Activated T-cell treated with anti-CD3 and anti-CD28 coated beads for 4 hours (primary cell): ENCODE results near the gene MAK.
"Not testable (repeated sequence)": the region's sequence is repeated elsewhere in the genome, so short reads cannot be mapped to it uniquely, and the experiment has no call there.

Experiments
- DNase-seq: peaks from one replicate; pipeline ENCODE4 v3.0.0-alpha.2; 2020

The MAK gene

DNA sequence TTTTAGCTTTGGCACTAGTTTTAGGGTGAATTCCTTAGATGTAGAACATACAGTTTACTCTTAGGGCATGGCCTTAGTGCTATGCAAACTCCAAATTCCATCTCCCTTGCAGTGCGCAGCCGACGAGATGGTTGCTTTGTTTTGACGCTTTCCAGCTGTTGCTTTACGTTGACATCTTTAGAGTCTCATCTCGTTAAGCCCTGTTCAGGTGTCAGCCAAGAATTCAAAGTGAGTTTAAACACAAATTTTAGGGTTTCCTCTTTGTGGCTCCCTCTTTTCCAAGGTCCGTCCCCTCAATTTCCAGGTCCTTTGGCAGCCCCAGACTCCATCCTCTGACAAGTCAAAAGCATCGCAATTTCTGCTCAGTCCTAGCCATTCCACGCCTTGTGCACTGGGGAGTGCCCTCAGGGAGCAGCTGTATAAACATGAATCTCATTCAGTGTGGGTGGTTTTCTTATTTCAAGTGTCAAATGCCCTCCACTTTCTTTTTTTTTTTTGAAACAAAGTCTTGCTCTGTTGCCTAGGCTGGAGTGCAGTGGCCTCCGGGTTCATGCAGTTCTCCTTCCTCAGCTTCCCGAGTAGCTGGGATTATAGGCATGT is 14.1 kb upstream of the MAK start:
- DNase-seq: no peak

DNA sequence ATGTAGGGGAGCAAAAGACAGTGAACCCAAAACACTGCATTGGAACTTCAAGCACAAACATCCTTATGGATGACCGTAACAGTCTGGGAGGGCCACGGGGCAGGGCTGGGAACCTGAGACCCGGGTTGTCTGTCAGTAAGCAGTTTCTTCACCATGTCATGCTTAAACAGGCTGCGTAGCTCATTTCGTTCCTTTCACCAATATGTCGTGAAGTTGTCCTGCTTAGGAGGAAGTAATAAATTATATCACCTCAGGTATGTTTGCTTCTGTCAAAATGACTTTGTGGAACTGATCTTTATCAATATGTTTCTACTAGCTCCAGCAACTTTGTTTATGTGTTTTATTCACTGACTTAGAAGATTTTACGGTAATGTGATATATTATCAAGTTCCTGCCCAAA is 12.4 kb upstream of the MAK start:
- no peak for DNase-seq

DNA sequence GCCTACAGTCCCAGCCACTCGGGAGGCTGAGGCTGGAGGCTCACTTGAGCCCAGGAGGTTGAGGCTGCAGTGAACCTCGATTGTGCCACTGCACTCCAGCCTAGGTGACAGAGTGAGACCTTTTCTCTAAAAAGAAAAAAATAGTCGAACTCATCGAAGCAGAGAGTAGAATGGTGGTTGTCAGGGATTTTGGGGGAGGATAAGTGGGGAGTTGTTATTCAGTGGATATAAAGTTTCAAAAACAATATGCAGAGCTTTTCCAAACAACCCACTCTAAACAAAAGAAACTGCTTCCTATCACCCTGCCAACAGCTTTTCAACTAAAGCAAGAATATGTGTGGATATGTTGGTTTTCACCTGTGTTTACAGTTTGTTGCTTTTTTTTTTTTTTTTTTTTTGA is 11.6 kb upstream of the MAK start:
- DNase-seq: no peak

DNA sequence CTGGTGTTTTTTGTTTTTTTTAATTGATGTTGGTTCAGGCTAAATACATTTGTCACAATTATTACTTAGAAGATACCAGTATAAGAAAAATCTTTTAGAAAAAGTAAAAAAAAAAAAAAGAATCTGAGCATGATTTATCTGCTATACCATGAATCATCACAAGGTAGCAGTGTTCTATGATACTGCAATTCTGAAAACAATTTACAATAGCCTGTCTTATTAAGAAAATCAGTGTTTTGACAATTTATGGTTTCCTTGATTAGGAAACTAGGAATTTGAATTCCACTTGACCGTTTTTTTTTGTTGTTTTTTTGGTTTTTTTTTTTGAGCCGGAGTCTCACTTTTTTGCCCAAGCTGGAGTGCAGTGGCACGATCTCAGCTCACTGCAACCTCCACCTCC is 9.3 kb upstream of the MAK start:
- DNase-seq: no peak

DNA sequence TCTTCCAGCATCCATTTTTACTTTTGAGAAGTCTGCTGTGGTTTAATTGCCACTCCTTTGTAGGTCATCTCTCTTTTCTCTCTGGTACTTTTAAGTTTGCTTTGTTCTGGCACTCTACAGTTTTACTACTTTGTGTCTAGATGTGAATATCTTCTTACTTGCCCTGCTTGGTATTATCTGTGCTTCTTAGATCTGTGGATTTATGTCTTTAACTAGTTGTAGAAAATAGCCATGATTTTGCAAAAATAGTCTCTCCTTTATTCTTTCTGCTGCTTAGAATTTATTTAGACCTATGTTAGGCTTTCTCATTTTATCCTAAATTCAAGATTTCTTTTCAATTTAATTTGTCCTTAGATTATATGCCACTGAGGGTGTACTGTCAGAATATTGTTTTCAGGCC is 5.2 kb upstream of the MAK start:
- no peak for DNase-seq

DNA sequence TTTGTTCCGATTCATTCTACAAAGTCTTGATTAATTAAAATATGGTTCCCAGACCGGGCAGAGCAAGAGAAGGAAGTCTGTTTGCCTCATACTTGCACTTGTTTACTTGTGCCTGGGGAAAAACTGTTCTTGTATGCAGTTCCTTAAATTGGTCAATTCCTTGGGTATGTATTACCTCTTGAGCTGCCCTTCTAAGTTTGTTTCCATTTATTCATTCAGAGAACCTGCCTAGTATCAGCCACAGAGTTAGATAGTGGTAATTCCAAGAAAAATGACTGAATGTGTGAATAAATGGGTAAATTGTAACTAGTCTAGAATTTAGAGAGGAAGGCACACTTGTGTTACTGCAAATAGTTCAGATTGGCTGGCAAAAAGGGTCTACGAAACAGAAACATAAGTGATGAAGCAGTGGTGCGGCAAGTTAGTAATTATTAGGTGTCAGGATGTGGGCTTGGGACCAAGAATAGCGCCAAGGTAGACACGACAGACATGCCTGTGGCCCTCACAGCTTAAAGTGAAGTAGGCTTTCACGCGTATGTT is 525 bp upstream of the MAK start:
- no peak for DNase-seq

DNA sequence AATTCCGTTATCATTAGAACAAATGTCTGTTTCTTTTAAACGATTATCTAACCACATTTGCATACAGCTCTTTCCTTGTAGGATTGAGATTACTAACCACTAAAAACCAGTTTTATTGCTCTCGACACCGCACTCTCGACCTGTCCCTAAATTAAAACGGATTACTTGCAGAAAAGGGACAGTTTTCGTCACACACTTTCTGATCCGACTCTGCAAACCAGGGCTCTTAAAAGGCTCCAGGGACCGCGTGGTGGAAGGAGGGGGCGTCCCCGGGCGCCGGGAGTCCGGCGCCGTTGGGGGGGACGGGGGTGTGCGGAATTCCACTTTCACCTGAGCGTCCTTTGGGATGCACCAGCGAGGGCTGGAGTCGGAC is 731 bp downstream of the MAK start:
- DNase-seq: no peak

DNA sequence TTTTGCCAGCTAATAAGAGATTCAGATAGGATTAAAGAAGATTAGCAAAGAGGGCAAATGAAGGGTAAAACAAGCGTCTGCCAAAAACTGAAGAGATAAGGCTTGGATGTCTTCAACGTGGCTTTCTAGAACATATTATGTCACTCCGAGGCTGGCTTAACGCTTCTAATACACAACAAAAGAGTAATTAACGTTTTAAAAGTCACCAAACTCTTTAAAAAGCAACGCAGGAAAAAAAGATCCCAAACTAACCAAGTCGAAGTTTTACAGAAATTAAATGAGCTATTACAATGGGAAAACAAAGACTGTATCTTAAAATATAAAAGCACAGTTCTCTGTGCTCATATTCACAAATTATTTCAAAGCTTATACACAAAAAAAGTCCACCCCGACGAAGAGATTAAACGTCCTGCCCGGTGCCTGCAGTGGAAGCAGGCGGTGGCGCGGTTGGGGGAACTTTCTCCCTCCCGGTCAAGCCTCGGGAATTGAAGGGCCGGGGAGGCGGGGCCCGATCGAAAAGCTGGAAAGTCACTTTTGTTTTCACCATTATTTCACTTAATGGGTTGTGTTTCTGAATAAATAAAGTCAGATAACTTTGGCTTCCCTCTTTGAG is 1.2 kb downstream of the MAK start:
- no peak for DNase-seq

DNA sequence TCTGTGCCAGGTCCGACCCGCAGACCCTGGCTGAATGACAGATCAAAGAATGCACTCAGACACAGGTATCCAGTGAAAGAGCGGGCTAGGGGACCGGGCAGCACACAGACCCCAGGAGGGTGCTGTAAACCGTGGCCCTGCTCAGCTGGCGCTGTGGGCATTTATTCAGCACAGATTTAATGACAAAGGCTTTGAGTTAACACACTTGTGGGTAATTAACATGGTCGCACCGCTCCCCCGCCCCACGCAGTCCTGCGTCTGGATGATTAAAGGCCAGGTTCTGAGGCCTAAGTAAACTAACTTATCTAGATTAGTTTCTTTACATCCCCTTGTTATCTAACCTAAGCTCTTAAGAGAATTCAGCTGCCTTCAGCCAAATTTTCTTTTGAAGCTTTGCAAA is 3.5 kb downstream of the MAK start:
- no peak for DNase-seq

DNA sequence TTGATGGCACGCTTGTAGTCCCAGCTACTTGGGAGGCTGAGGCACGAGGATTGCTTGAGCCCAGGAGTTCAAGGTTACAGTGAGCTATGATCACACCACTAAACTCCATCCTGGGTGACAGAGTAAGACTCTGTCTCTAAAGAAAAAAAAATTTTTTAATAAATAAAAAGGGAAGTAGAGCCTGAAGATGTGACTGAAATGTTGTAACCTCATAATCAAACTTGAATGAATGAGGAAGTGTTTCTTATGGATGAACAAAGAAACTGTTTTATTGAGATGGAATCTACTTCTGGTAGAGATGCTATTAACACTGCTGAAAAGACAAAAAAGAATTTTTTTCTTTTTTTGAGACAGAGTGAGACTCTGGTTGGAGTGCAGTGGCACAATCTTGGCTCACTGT is 6.7 kb downstream of the MAK start:
- DNase-seq: no peak

DNA sequence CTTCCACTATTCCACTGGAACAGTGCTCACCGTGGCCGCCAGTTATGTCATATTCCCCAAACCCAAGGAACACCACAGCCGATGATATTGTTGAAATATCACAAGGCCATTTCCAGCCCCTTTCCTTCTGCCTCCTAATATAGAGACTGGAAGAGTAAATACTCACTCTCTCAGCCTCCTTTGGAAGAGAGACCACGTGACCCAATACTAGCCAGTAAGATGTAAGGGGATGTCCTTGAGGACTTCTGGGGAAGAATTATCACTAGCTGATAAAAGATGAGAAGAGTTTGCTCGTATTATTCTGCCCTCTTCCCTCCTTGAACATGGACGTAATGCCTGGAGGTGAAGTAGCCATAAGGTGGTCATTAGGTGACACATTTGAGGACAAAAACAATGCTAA is 13.5 kb downstream of the MAK start:
- no peak for DNase-seq

DNA sequence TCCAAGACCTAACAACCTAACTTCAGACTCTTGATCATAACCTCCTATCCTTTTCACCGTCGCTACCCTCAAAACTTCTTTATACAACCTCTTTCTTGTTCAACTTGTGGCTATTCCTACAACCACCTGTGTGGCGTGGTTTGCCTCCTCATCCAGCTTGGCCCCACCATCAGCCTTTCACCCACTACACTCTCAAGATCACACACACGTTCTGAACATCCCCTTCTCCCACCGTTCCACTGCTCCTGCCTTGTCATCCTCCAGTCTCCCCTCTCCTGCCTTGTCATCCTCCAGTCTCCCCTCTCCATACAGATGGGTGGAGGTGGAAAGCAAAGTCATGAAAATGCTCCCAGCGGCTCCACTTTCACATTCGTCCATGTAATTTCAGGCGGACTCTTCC is 14.0 kb downstream of the MAK start:
- no peak for DNase-seq

DNA sequence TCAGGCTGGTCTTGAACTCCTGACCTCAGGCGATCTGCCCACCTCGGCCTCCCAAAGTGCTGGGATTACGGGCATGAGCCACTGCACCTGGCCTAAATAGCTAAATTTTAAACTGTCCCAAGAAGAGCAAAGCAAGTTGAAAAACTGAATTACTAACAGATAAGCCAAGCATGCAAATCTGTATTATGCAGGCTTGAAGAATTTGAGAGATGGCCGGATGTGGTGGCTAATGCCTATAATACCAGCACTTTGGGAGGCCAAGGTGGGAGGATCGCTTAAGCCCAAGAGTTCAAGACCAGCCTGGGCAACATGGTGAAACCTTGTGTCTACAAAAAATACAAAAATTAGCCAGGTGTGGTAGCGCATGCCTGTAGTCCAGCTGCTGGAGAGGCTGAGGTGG is 24.2 kb downstream of the MAK start:
- DNase-seq: not testable (repeated sequence)

DNA sequence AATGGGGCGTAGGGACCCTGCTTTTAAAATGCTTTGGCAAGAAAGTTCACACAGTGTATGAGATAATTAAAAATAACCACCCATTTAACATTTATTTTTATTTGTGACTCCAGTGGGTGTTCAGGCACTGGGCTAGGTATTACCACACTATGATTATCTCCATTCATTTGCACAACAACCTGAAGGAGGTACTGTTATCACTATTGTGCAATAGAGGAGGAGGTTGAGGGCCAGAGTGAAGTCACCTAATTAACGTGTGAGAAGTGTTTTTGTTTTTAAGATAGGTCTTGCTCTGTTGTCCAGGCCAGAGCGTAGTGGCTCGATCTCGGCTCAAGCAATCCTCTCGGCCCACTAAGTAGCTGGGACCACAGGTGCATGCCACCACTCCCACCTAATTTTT is 29.2 kb downstream of the MAK start:
- DNase-seq: no peak

DNA sequence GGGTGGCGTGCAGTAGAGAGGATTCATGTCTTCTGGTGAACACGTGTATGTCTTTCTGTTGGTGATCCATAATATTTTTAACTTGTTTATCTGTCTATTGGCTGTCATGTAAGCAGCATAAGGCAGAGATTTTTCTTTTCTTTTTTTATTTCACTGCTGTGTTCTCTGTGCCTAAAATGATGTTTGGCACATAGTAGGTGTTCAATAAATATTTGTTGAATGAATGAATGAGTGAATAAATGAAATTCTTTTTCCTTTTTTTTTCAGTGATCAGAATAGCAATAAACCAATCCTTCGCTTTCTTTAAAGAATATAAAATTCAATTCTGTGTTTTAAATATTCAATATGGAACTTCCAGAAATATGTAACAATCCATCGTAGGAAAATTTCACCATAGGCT is 30.0 kb downstream of the MAK start:
- no peak for DNase-seq

DNA sequence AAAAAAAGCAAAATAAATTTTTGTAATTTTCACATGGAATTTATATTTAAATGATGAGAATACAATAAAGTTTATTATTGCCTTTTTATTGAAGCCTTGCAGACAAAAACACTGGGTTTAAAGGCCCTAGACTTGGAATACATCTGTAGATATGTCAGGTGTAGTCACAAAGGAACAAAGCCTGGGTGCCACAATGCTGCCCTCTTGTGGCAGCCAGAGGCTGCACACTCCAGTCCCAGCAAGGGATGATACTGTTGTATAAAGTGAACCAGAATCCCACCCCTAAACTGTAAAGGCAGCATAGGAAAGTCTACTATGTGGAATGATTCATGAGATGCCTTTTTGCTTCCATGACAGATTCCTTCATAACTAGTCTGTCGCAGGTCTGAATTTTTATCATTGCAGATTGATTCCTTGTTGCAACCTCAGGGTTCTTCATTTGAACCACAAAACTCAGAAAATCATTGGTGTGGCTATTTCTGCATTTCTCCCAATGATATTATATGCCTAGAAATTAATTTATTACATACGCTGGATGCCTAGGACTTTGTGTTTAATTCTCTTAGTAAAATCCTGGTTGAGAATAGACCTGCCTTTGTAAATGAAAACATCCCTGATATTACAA is 37.0 kb downstream of the MAK start:
- peak; percentile 50 for DNase-seq

DNA sequence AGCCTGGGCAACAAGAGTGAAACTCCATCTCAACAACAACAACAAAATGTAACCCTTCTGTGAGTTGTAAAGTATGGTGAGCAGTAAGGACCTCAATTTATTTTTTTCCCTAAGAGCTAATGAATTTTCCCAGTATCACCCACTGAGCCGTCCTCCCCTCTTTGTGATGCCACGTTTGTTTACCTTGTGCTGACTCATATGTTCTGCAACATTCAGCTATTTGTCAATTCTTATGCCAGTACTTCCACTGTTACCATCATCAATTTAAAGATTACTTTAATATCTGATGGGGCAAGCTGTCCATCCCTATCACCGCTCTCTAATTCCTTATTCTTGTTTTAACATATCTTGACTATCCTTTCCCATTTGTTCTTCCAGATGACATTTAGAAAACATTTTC is 37.5 kb downstream of the MAK start:
- DNase-seq: no peak

DNA sequence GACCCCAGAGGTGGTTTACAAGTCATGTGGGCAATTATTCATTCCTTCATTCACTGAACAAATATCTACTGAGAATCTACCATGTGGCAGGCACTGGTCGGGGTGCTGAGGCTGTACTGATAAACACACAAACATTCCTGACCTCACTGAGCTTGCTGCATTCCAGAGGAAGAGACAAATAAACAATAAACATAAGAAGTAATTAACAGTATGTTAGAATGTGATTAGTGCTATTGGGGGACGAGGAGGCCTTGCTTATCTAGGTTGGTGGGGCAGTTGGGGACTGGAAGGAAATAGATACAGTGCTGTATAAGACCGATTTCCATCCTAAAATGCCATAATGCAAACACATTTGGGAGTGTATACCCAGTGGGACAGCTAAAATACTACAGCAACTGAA is 44.1 kb downstream of the MAK start:
- no peak for DNase-seq

DNA sequence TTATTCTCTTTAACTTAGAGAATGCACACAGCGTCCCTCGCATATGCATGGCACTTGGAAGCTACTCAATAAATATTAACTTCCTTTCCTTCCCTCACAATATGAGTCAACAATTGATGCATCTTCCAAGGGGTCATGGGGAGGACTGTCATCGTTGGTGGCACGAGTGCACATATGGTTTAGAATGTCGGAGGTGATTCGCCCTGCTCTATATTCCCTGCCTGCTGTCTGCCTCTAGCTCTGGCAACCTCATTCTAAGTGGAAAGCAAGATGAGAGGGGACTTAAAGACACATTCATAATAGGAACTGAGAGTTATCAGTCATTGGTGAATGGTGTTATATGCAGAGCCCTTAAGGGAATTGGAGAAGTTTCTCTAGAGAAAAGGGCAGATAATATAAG is 44.6 kb downstream of the MAK start:
- DNase-seq: no peak

DNA sequence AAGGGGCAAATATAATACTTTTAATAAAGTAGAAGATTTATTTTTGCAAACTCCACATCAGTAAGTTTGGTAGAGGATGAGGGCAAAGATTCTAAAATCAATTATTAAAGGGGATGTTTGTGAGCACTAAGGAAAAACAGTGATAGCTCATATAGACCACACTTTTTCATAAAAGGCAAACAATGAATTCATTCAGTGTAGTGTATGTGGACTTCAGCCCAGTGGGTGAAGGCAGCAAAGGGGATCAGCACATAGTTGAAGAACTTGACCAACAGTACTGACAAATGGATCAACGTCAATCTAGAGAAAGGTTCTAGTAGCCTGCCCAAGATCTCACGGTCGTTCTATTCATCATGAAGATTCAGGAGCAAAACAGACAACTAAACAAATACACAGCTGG is 45.3 kb downstream of the MAK start:
- DNase-seq: no peak

DNA sequence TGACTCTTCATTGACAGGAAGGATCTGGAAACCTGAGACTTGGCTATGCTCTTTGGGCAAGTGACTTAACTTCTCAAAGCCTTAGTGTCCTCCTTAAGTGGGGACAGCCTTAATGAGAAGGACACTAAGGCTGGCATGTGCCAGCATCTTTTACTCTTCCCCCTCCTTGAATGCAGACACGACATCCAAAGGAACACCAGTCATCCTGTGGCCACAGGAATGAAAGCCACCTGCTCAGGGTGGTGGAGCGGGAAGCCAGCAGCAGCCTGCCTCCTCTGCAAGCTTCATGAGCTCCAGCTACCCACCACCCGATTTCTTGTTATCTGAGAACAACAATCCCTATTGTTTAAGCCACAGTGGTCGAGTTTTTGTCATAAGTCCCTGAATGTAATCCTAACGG is 46.2 kb downstream of the MAK start:
- no peak for DNase-seq

DNA sequence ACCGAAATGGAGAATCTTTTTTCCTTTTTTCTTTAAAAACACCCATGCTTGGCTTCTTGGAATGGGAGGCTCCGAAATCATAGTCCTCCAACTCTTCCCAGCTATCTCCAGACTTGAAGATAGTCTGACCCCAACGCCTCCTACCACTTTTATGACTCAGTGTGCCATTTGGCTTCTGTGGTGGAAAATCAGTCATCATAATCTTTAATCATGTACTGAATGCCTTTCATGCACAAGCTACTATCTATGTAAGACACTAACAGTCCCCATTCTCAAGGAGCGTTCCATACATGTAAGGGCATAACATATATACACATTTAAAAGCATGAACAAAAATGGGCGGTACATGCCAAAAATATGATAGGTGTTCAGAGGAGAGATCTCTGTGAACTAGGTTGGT is 46.7 kb downstream of the MAK start:
- no peak for DNase-seq

DNA sequence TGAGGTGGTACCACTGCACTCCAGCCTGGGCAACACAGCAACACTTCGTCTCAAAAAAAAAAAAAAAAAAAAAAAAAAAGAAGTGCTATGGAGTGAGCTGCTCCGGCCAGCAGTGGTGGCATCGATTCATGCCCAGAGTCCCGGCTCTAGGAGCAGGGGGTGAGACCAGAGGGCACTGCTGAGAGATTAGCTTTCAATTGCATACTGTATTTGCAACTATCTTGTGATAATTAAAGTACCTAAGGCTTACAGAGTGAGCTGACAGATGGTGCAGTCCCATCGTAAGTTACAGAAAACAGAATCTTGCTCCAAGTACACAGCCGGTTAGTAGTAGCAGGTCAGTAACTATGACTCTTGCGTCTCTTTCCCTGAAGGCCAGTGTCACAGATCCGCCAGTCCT is 59.3 kb downstream of the MAK start:
- DNase-seq: no peak

DNA sequence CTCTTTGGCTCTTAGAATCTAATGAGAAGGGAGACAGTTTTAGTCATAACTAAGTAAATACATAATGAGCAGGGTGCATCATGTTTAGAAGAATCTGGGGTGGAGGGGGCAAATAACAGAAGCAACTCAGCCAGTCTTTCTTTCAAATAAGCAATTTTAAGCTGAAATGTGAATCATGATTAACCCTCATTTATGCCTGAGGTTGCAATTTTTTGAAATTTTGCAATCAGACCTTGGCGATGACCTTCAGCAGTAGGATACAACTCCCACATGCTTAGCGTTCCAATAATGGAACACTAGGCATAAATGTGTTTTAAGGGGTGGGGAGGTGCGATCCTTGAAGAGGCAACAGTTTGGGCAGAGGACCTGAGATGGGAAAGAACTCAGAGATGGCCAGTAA is 60.1 kb downstream of the MAK start:
- DNase-seq: no peak

DNA sequence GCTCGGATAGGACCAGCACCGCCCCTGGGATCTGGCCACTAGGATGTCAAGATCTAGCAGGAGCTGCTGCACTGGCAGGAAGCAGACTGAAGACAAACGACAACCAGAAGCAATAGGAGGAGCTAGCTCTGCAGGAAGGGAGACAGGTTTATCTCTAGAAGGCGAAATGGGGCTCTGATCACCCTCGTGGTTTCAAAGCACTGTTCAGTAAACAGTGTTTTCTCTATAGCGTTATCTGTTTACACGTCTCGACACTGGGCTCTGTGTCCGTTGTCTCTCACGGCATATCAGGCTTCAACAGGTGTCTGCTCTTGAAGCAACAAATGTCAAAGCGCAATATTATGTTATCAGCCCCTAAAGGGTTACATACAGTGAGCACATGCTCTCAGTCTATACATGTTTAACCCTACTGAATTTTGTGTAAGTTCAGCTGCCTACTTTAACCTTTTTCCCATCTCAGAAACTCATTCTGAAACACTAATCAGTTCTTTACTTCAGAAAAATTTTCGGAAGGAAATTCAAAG is 66.9 kb downstream of the MAK start:
- no peak for DNase-seq
